ENCODE measurements around the gene IKZF3. TPM values are rescaled to one million over a fixed set of nuclear protein-coding genes. Genes with fewer than 3 reads are reported as not detected.
"Not testable (repeated sequence)": the region's sequence is repeated elsewhere in the genome, so short reads cannot be mapped to it uniquely, and the experiment has no call there.

The IKZF3 gene
- total and polyA plus RNA-seq, 7 experiments from 2014 or later = 9.7 to 77.8 (median 55.5) TPM

DNA sequence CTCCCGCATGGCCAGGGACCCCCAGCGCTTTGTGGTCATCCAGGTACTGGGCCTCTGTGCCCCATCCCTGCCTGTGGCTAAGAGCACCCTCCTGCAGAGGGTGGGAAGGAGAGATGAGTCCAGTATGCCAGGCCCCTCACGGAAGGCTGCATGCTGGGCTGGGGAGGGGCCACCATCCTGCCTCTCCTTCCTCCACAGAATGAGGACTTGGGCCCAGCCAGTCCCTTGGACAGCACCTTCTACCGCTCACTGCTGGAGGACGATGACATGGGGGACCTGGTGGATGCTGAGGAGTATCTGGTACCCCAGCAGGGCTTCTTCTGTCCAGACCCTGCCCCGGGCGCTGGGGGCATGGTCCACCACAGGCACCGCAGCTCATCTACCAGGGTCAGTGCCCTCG lies 137.5 kb downstream of the IKZF3 start:
- no peak overlapping the region for H3K4me3 ChIP-seq (ENCODE audit: low read length)
- no peaks in the 10 kb centered on the region for H3K9me3 ChIP-seq (ENCODE audit: control insufficient read depth in 2 of 3, low read length in 3 of 3)
- H3K27ac ChIP-seq (ENCODE audit: low read depth, low read length) = no peak overlapping the region
- no peaks in the 10 kb centered on the region for H3K9me3 Mint-ChIP-seq
- H3K4me3 Mint-ChIP-seq = no peak overlapping the region
- H3K4me1 ChIP-seq (ENCODE audit: control insufficient read depth in 2 of 2, insufficient read depth in 2 of 2, low read length in 2 of 2) = peaks cover 10% of the 10 kb centered on the region in 2 donors
- ChIA-PET POLR2A (no interaction called here), CTCF (no interaction called here)
- peaks cover 3 to 34% (median 5%) of the 10 kb centered on the region in 3 experiments for H3K36me3 ChIP-seq (ENCODE audit: control insufficient read depth in 2 of 3, insufficient read depth in 3 of 3, low read length in 3 of 3)
- intact Hi-C loops (cut with micrococcal nuclease) = no loop called here
- H3K36me3 Mint-ChIP-seq = peaks cover 0 to 11% (median 6%) of the 10 kb centered on the region in 5 donors
- ATAC-seq (no peak), DNase-seq (no peak)
- H3K27me3 ChIP-seq (ENCODE audit: control insufficient read depth in 2 of 2, insufficient read depth in 2 of 2, low read length in 2 of 2) = no peaks in the 10 kb centered on the region
- no peaks in the 10 kb centered on the region for H3K27me3 Mint-ChIP-seq
- peaks cover 11 to 16% (median 14%) of the 10 kb centered on the region in 7 donors for H3K4me1 Mint-ChIP-seq
- no peak overlapping the region for H3K27ac Mint-ChIP-seq

DNA sequence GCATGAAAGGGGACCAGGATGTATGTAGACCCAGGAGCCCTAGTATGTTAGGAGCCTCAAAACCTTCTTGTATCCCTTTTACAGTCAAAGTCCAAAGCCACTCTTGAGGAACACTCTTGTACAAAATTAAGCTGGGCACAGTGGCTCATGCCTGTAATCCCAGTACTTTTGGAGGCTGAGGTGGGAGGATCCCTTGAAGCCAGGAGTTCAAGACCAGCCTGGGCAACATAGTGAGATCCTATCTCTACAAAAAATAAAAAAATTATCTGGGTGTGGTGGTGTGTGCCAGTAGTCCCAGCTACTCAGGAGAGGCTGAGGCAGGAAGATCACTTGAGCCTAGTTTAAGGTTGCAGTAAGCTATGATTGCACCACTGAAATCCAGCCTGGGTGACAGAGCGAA lies 138.2 kb downstream of the IKZF3 start:
- CTCF ChIA-PET; POLR2A ChIA-PET; DNase-seq; H3K27me3 ChIP-seq (ENCODE audit: control insufficient read depth in 2 of 2, insufficient read depth in 2 of 2, low read length in 2 of 2); H3K27ac ChIP-seq (ENCODE audit: low read depth, low read length); H3K27ac Mint-ChIP-seq; H3K9me3 ChIP-seq (ENCODE audit: control insufficient read depth in 2 of 3, low read length in 3 of 3); ATAC-seq; H3K4me3 ChIP-seq (ENCODE audit: low read length); H3K9me3 Mint-ChIP-seq; intact Hi-C loops (cut with micrococcal nuclease); H3K27me3 Mint-ChIP-seq: not testable (repeated sequence)
- H3K36me3 Mint-ChIP-seq = peaks cover 0 to 11% (median 6%) of the 10 kb centered on the region in 5 donors
- H3K4me3 Mint-ChIP-seq = peak overlapping the region in 1 of 10 donors; percentile 29
- peaks cover 10% of the 10 kb centered on the region in 2 donors for H3K4me1 ChIP-seq (ENCODE audit: control insufficient read depth in 2 of 2, insufficient read depth in 2 of 2, low read length in 2 of 2)
- peaks cover 3 to 34% (median 5%) of the 10 kb centered on the region in 3 experiments for H3K36me3 ChIP-seq (ENCODE audit: control insufficient read depth in 2 of 3, insufficient read depth in 3 of 3, low read length in 3 of 3)
- peaks cover 11 to 16% (median 14%) of the 10 kb centered on the region in 7 donors for H3K4me1 Mint-ChIP-seq

DNA sequence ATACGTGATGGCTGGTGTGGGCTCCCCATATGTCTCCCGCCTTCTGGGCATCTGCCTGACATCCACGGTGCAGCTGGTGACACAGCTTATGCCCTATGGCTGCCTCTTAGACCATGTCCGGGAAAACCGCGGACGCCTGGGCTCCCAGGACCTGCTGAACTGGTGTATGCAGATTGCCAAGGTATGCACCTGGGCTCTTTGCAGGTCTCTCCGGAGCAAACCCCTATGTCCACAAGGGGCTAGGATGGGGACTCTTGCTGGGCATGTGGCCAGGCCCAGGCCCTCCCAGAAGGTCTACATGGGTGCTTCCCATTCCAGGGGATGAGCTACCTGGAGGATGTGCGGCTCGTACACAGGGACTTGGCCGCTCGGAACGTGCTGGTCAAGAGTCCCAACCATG lies 139.4 kb downstream of the IKZF3 start:
- no peaks in the 10 kb centered on the region for H3K27me3 ChIP-seq (ENCODE audit: control insufficient read depth in 2 of 2, insufficient read depth in 2 of 2, low read length in 2 of 2)
- no peaks in the 10 kb centered on the region for H3K9me3 ChIP-seq (ENCODE audit: control insufficient read depth in 2 of 3, low read length in 3 of 3)
- H3K4me1 ChIP-seq (ENCODE audit: control insufficient read depth in 2 of 2, insufficient read depth in 2 of 2, low read length in 2 of 2) = peaks cover 6 to 7% of the 10 kb centered on the region in 2 donors
- H3K27ac Mint-ChIP-seq = no peak overlapping the region
- CTCF ChIA-PET = no interaction called here
- no peak overlapping the region for H3K4me3 ChIP-seq (ENCODE audit: low read length)
- H3K36me3 ChIP-seq (ENCODE audit: control insufficient read depth in 2 of 3, insufficient read depth in 3 of 3, low read length in 3 of 3) = peaks cover 3 to 31% (median 5%) of the 10 kb centered on the region in 3 experiments
- ATAC-seq = no peak
- H3K4me1 Mint-ChIP-seq = peaks cover 7 to 13% (median 11%) of the 10 kb centered on the region in 7 donors
- POLR2A ChIA-PET = interaction anchor here (1.0 kb wide), 1 partner anchor 14 kb away, joined by 3 read pairs; no protein-coding TSS in a partner anchor
- no peaks in the 10 kb centered on the region for H3K27me3 Mint-ChIP-seq
- no peak overlapping the region for H3K27ac ChIP-seq (ENCODE audit: low read depth, low read length)
- no peaks in the 10 kb centered on the region for H3K9me3 Mint-ChIP-seq
- H3K36me3 Mint-ChIP-seq = peaks cover 0 to 11% (median 6%) of the 10 kb centered on the region in 5 donors
- intact Hi-C loops (cut with micrococcal nuclease) = no loop called here
- H3K4me3 Mint-ChIP-seq = no peak overlapping the region
- DNase-seq = no peak

DNA sequence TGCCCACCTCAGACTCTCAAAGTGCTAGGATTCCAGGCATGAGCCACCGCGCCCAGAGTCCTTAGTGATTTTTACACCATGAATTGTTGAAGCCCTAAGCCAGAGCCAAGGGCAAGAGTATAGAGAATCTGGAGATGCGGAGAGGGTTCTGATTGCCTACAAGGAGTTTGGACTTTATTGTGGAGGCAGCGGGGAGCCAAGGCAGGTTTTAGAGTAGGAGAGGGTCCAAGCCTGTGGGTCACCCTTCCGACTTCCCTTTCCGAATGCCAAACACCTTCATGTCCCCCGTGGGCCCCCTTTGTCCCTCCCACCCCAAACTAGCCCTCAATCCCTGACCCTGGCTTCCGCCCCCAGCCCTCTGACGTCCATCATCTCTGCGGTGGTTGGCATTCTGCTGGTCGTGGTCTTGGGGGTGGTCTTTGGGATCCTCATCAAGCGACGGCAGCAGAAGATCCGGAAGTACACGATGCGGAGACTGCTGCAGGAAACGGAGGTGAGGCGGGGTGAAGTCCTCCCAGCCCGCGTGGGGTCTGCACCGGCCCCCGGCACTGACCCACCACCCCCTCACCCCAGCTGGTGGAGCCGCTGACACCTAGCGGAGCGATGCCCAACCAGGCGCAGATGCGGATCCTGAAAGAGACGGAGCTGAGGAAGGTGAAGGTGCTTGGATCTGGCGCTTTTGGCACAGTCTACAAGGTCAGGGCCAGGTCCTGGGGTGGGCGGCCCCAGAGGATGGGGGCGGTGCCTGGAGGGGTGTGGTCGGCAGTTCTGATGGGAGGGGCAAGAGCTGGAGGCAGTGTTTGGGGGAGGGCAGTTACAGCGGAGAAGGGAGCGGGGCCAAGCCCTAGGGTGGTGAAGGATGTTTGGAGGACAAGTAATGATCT lies 140.9 kb downstream of the IKZF3 start:
- no peak for DNase-seq
- Histone ChIP-seq H3K27ac (ENCODE audit: low read depth, low read length) (no peak overlapping the region), H3K4me3 (ENCODE audit: low read length) (no peak overlapping the region), H3K36me3 (ENCODE audit: control insufficient read depth in 2 of 3, insufficient read depth in 3 of 3, low read length in 3 of 3) (peaks cover 0 to 19% (median 3%) of the 10 kb centered on the region in 3 experiments), H3K27me3 (ENCODE audit: control insufficient read depth in 2 of 2, insufficient read depth in 2 of 2, low read length in 2 of 2) (no peaks in the 10 kb centered on the region), H3K9me3 (ENCODE audit: control insufficient read depth in 2 of 3, low read length in 3 of 3) (no peaks in the 10 kb centered on the region), H3K4me1 (ENCODE audit: control insufficient read depth in 2 of 2, insufficient read depth in 2 of 2, low read length in 2 of 2) (no peaks in the 10 kb centered on the region)
- ChIA-PET CTCF (interaction anchor here (0.7 kb wide), 1 partner anchor 254 kb away, joined by 4 read pairs; no protein-coding TSS in a partner anchor), POLR2A (no interaction called here)
- H3K27me3 Mint-ChIP-seq = no peaks in the 10 kb centered on the region
- intact Hi-C loops (cut with micrococcal nuclease) = no loop called here
- peak overlapping the region in 2 of 9 donors; percentile 27 to 88 for H3K27ac Mint-ChIP-seq
- H3K4me3 Mint-ChIP-seq = no peak overlapping the region
- peak; percentile 30 for ATAC-seq
- H3K36me3 Mint-ChIP-seq = peaks cover 0 to 4% (median 0%) of the 10 kb centered on the region in 5 donors
- H3K9me3 Mint-ChIP-seq = no peaks in the 10 kb centered on the region
- peaks cover 0 to 5% (median 0%) of the 10 kb centered on the region in 7 donors for H3K4me1 Mint-ChIP-seq

DNA sequence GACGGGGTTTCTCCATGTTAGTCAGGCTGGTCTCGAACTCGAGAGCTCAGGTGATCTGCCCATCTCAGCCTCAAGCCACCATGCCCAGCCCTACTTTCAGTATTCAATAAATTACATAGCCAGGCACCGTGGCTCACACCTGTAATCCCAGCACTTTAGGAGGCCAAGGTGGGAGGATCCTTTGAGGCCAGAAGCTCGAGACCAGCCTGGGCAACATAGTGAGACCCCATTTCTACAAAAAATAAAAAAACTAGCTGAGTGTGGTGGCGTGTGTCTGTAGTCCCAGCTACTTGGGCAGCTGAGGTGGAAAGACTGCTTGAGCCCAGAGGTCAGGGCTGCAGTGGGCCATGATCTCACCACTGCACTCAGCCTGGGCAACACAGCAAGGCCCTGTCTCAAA lies 142.0 kb downstream of the IKZF3 start:
- Mint-ChIP-seq H3K9me3 (no peaks in the 10 kb centered on the region), H3K36me3 (peaks cover 0 to 3% (median 0%) of the 10 kb centered on the region in 5 donors), H3K4me3 (no peak overlapping the region), H3K4me1 (peaks cover 0 to 2% (median 0%) of the 10 kb centered on the region in 7 donors), H3K27ac (no peak overlapping the region), H3K27me3 (no peaks in the 10 kb centered on the region)
- intact Hi-C loops (cut with micrococcal nuclease) = no loop called here
- ChIA-PET CTCF (no interaction called here), POLR2A (interaction anchor here (0.7 kb wide), 1 partner anchor 696 kb away, joined by 5 read pairs; the partner anchor contains the start of gene TOP2A)
- DNase-seq (no peak), ATAC-seq (no peak)
- Histone ChIP-seq H3K27me3 (ENCODE audit: control insufficient read depth in 2 of 2, insufficient read depth in 2 of 2, low read length in 2 of 2) (no peaks in the 10 kb centered on the region), H3K36me3 (ENCODE audit: control insufficient read depth in 2 of 3, insufficient read depth in 3 of 3, low read length in 3 of 3) (peaks cover 0 to 8% (median 0%) of the 10 kb centered on the region in 3 experiments), H3K4me3 (ENCODE audit: low read length) (no peak overlapping the region), H3K9me3 (ENCODE audit: control insufficient read depth in 2 of 3, low read length in 3 of 3) (no peaks in the 10 kb centered on the region), H3K4me1 (ENCODE audit: control insufficient read depth in 2 of 2, insufficient read depth in 2 of 2, low read length in 2 of 2) (no peaks in the 10 kb centered on the region), H3K27ac (ENCODE audit: low read depth, low read length) (no peak overlapping the region)

DNA sequence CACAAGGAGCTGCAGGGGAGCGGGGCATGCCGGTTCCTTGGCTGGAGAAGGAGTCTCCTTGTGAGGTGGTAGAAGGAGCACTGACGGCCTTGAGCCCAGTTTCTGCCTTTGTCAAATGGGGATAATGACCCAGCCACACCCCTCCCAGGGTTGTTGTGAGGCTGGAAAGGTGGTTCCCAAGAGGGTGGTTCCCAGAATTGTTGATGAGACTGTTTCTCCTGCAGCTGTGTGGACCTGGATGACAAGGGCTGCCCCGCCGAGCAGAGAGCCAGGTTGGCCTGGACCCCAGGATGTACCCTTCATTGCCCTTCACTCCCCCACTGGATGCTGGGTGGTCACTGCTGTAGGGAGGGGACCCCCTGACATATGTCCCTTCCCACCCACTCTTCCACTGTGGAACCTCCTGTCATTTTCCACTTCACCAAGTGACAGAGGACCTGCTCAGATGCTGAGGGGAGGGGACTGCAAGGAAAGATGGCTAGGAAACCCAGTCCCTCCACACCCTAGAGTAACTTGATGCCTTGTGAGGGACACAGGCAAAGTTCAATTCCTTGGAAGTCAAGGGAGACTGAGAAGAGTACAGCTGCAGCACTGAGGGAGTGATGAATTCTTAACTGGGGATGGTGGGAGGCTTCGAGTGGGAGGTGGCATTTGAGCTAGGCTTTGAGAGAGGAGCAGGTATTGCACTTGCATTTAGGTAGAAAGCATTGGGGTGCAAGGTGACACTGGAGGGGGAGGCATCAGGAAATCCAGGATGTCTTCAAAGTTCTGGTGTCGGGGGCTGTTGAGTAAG lies 144.4 kb downstream of the IKZF3 start:
- POLR2A ChIA-PET = no interaction called here

More for the DNA sequence above, 144.4 kb downstream of the IKZF3 start:
- Mint-ChIP-seq H3K4me3 (no peak overlapping the region), H3K27me3 (no peaks in the 10 kb centered on the region), H3K4me1 (no peaks in the 10 kb centered on the region), H3K9me3 (no peaks in the 10 kb centered on the region), H3K27ac (no peak overlapping the region), H3K36me3 (no peaks in the 10 kb centered on the region)
- DNase-seq (no peak), ATAC-seq (no peak)
- no peaks in the 10 kb centered on the region for H3K36me3 ChIP-seq (ENCODE audit: control insufficient read depth in 2 of 3, insufficient read depth in 3 of 3, low read length in 3 of 3)
- intact Hi-C loops (cut with micrococcal nuclease) = no loop called here
- H3K27ac ChIP-seq (ENCODE audit: low read depth, low read length) = no peak overlapping the region
- H3K4me1 ChIP-seq (ENCODE audit: control insufficient read depth in 2 of 2, insufficient read depth in 2 of 2, low read length in 2 of 2) = no peaks in the 10 kb centered on the region
- no peaks in the 10 kb centered on the region for H3K9me3 ChIP-seq (ENCODE audit: control insufficient read depth in 2 of 3, low read length in 3 of 3)
- CTCF ChIA-PET = interaction anchor here (1.7 kb wide), 1 partner anchor 89 kb away, joined by 5 read pairs; no protein-coding TSS in a partner anchor
- no peaks in the 10 kb centered on the region for H3K27me3 ChIP-seq (ENCODE audit: control insufficient read depth in 2 of 2, insufficient read depth in 2 of 2, low read length in 2 of 2)
- H3K4me3 ChIP-seq (ENCODE audit: low read length) = no peak overlapping the region

Data from naive thymus-derived CD4-positive, alpha-beta T cell (primary cell).